Effector memory CD8-positive, alpha-beta T cell (primary cell): ENCODE data around the gene PLCD3.

ENCODE experiments used
- ATAC-seq: fragments of 150-1000 bp; cut with Tn5 transposase; replicated peaks from 2 replicates; pipeline ENCODE4 v1.10.0; 2021; ENCODE audit warnings: mild to moderate bottlenecking, moderate library complexity
- DNase-seq, 3 experiments: peaks; one replicate each; pipeline ENCODE4 v3.0.0; 2021
- H3K27ac Mint-ChIP-seq, 2 donors: one replicate each; pipeline ENCODE4 v1.8.0; 2022; ENCODE audit warnings: mild to moderate bottlenecking in 2 of 2, mixed read lengths in 2 of 2, moderate library complexity in 2 of 2
- H3K27me3 Mint-ChIP-seq, 2 donors: one replicate each; pipeline ENCODE4 v1.8.0; 2022; ENCODE audit warnings: mixed read lengths in 2 of 2
- H3K36me3 Mint-ChIP-seq: one replicate; pipeline ENCODE4 v1.8.0; 2022; ENCODE audit warnings: mild to moderate bottlenecking, moderate library complexity, mixed read lengths; ENCODE audit not compliant: insufficient read depth
- H3K4me1 Mint-ChIP-seq, 2 donors: one replicate each; pipeline ENCODE4 v1.8.0; 2022; ENCODE audit warnings: low read depth in 2 of 2, mixed read lengths in 2 of 2
- H3K4me3 Mint-ChIP-seq, 2 donors: one replicate each; pipeline ENCODE4 v1.8.0; 2022; ENCODE audit warnings: mild to moderate bottlenecking in 2 of 2, mixed read lengths in 2 of 2, moderate library complexity in 2 of 2
- H3K9me3 Mint-ChIP-seq, 2 donors: one replicate each; pipeline ENCODE4 v1.8.0; 2022; ENCODE audit warnings: mixed read lengths in 2 of 2

The PLCD3 gene

GRCh38 chr17:45161288-45162024 is 29.1 kb upstream of the PLCD3 start, which contains the start of gene HEXIM2:
TSS of gene HEXIM2 (plus strand) at chr17:45161875. CDS start at chr17:45162794, 919 bp downstream.
- Mint-ChIP-seq H3K36me3 (peaks cover 28% of the 10 kb centered on the region), H3K4me3 (peak within 1 kb of the TSS; percentile 97 to 98), H3K4me1 (peaks cover 31 to 42% of the 10 kb centered on the region in 2 donors), H3K27ac (peak within 1 kb of the TSS; percentile 98 to 99), H3K27me3 (no peaks in the 10 kb centered on the region), H3K9me3 (no peaks in the 10 kb centered on the region)
- DNase-seq (peak; percentile 99 to 100 (median 99)), ATAC-seq (peak; percentile 93)

GRCh38 chr17:45160447-45161287 is 28.4 kb upstream of the PLCD3 start:
- Mint-ChIP-seq H3K27me3 (no peaks in the 10 kb centered on the region), H3K4me1 (peaks cover 31 to 42% of the 10 kb centered on the region in 2 donors), H3K27ac (peak overlapping the region; percentile 98 to 99), H3K9me3 (no peaks in the 10 kb centered on the region), H3K36me3 (peaks cover 26% of the 10 kb centered on the region), H3K4me3 (peak overlapping the region; percentile 97 to 98)
- ATAC-seq, result peak; percentile 28
- DNase-seq, result peak in 1 of 3 experiments; percentile 38

- H3K27me3 Mint-ChIP-seq, result no peaks in the 10 kb centered on the region
- H3K4me3 Mint-ChIP-seq, result no peak overlapping the region
- H3K4me1 Mint-ChIP-seq, result peaks cover 24 to 37% of the 10 kb centered on the region in 2 donors
- DNase-seq (no peak), ATAC-seq (no peak)
- no peak overlapping the region for H3K27ac Mint-ChIP-seq
- no peaks in the 10 kb centered on the region for H3K9me3 Mint-ChIP-seq
- H3K36me3 Mint-ChIP-seq, result peaks cover 32% of the 10 kb centered on the region
Observed at GRCh38 chr17:45156242-45156641, 23.9 kb upstream of the PLCD3 start.

GRCh38 chr17:45155483-45155882 is 23.2 kb upstream of the PLCD3 start:
- no peaks in the 10 kb centered on the region for H3K27me3 Mint-ChIP-seq
- H3K9me3 Mint-ChIP-seq, result no peaks in the 10 kb centered on the region
- no peak overlapping the region for H3K27ac Mint-ChIP-seq
- no peak overlapping the region for H3K4me3 Mint-ChIP-seq
- H3K36me3 Mint-ChIP-seq, result peaks cover 25% of the 10 kb centered on the region
- ATAC-seq, result no peak
- DNase-seq, result no peak
- H3K4me1 Mint-ChIP-seq, result peaks cover 28 to 39% of the 10 kb centered on the region in 2 donors

GRCh38 chr17:45155029-45155428 is 22.7 kb upstream of the PLCD3 start:
- Mint-ChIP-seq H3K36me3 (peaks cover 26% of the 10 kb centered on the region), H3K4me1 (peaks cover 27 to 39% of the 10 kb centered on the region in 2 donors), H3K4me3 (no peak overlapping the region), H3K9me3 (no peaks in the 10 kb centered on the region), H3K27ac (no peak overlapping the region), H3K27me3 (no peaks in the 10 kb centered on the region)
- no peak for DNase-seq
- ATAC-seq, result peak; percentile 12

- Mint-ChIP-seq H3K4me3 (peak overlapping the region; percentile 97 to 99), H3K9me3 (peaks cover 0 to 2% of the 10 kb centered on the region in 2 donors), H3K27me3 (no peaks in the 10 kb centered on the region), H3K27ac (peak overlapping the region; percentile 51 to 78), H3K36me3 (peaks cover 43% of the 10 kb centered on the region), H3K4me1 (peaks cover 42 to 49% of the 10 kb centered on the region in 2 donors)
- DNase-seq (no peak), ATAC-seq (no peak)
Observed at GRCh38 chr17:45150911-45151809, 18.8 kb upstream of the PLCD3 start.

- Mint-ChIP-seq H3K4me1 (peaks cover 45 to 49% of the 10 kb centered on the region in 2 donors), H3K36me3 (peaks cover 43% of the 10 kb centered on the region)
Observed at GRCh38 chr17:45149669-45150664, 17.7 kb upstream of the PLCD3 start.

GRCh38 chr17:45149037-45149668 is 16.8 kb upstream of the PLCD3 start:
- H3K9me3 Mint-ChIP-seq, result peaks cover 0 to 2% of the 10 kb centered on the region in 2 donors
- DNase-seq, result peak; percentile 62 to 73 (median 64)
- no peaks in the 10 kb centered on the region for H3K27me3 Mint-ChIP-seq
- H3K4me1 Mint-ChIP-seq, result peaks cover 46 to 49% of the 10 kb centered on the region in 2 donors
- peaks cover 44% of the 10 kb centered on the region for H3K36me3 Mint-ChIP-seq
- peak; percentile 28 for ATAC-seq
- peak overlapping the region; percentile 97 to 99 for H3K4me3 Mint-ChIP-seq
- peak overlapping the region; percentile 100 for H3K27ac Mint-ChIP-seq

More at GRCh38 chr17:45149669-45150664, 17.7 kb upstream of the PLCD3 start:
- Mint-ChIP-seq H3K4me3 (peak overlapping the region; percentile 97 to 99), H3K27ac (peak overlapping the region; percentile 100), H3K27me3 (no peaks in the 10 kb centered on the region), H3K9me3 (peaks cover 0 to 2% of the 10 kb centered on the region in 2 donors)
- ATAC-seq (no peak), DNase-seq (no peak)

- H3K4me1 Mint-ChIP-seq, result peaks cover 46 to 49% of the 10 kb centered on the region in 2 donors
- peak; percentile 98 to 99 (median 99) for DNase-seq
Observed at GRCh38 chr17:45148183-45149036, 16.1 kb upstream of the PLCD3 start, which contains the start of gene HEXIM1. TSS of gene HEXIM1 (plus strand) at chr17:45148475. CDS start at chr17:45149191, 716 bp downstream.

GRCh38 chr17:45147581-45148182 is 15.4 kb upstream of the PLCD3 start:
- H3K4me1 Mint-ChIP-seq, result peaks cover 46 to 53% of the 10 kb centered on the region in 2 donors

More at GRCh38 chr17:45148183-45149036, 16.1 kb upstream of the PLCD3 start, which contains the start of gene HEXIM1:
- peak within 1 kb of the TSS; percentile 100 for H3K27ac Mint-ChIP-seq
- peak; percentile 79 for ATAC-seq
- no peaks in the 10 kb centered on the region for H3K27me3 Mint-ChIP-seq
- peaks cover 0 to 2% of the 10 kb centered on the region in 2 donors for H3K9me3 Mint-ChIP-seq
- peaks cover 47% of the 10 kb centered on the region for H3K36me3 Mint-ChIP-seq
- H3K4me3 Mint-ChIP-seq, result peak within 1 kb of the TSS; percentile 97 to 99

More at GRCh38 chr17:45147581-45148182, 15.4 kb upstream of the PLCD3 start:
- Mint-ChIP-seq H3K27ac (peak overlapping the region; percentile 100), H3K4me3 (peak overlapping the region; percentile 97 to 99), H3K27me3 (no peaks in the 10 kb centered on the region), H3K36me3 (peaks cover 45% of the 10 kb centered on the region), H3K9me3 (peaks cover 0 to 2% of the 10 kb centered on the region in 2 donors)
- ATAC-seq (peak; percentile 40), DNase-seq (peak; percentile 63 to 76 (median 67))
